ENCODE data around the gene DPF3. TPM values are rescaled to one million over a fixed set of nuclear protein-coding genes. Genes with fewer than 3 reads are reported as not detected.

The DPF3 gene
- total RNA-seq, 6 experiments from 2014 or later: 4.1 to 6.6 (median 5.4) TPM

DNA sequence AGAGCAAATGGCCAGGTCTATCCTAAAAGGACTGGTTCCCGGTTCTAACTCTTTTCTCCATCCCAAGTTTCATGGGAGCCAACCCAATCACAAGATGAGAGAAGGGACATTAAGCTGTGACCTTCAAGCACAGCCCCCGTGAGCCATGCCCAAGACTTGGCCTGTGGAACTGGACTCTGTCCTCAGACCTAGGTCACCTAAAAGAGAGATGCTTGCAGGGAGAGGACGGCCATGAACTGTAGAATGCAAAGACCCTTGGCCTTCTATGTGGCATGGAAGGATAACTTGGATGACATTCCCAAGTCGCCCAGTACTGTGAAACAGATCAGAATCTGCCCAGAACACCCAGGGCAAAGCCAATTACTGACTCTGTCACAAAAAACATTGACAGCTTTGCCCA is 263.5 kb downstream of the DPF3 start:
- TF ChIP-seq, protein P1, sequence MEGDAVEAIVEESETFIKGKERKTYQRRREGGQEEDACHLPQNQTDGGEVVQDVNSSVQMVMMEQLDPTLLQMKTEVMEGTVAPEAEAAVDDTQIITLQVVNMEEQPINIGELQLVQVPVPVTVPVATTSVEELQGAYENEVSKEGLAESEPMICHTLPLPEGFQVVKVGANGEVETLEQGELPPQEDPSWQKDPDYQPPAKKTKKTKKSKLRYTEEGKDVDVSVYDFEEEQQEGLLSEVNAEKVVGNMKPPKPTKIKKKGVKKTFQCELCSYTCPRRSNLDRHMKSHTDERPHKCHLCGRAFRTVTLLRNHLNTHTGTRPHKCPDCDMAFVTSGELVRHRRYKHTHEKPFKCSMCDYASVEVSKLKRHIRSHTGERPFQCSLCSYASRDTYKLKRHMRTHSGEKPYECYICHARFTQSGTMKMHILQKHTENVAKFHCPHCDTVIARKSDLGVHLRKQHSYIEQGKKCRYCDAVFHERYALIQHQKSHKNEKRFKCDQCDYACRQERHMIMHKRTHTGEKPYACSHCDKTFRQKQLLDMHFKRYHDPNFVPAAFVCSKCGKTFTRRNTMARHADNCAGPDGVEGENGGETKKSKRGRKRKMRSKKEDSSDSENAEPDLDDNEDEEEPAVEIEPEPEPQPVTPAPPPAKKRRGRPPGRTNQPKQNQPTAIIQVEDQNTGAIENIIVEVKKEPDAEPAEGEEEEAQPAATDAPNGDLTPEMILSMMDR (IDR thresholded peaks at IDR 0.05): no peak
- Mint-ChIP-seq H3K27ac (no peak overlapping the region), H3K4me3 (no peak overlapping the region), H3K4me1 (ENCODE audit: low read depth) (peaks cover 39% of the 10 kb centered on the region), H3K27me3 (ENCODE audit: insufficient read depth) (peaks cover 3% of the 10 kb centered on the region), H3K9me3 (peaks cover 16% of the 10 kb centered on the region), H3K36me3 (ENCODE audit: low read depth) (peaks cover 27% of the 10 kb centered on the region)
- no peak for DNase-seq

- TF ChIP-seq, protein P1 (IDR thresholded peaks at IDR 0.05): no peak
- Mint-ChIP-seq H3K4me1 (ENCODE audit: low read depth) (peaks cover 31% of the 10 kb centered on the region), H3K27ac (no peak overlapping the region), H3K9me3 (peaks cover 19% of the 10 kb centered on the region), H3K27me3 (ENCODE audit: insufficient read depth) (peaks cover 3% of the 10 kb centered on the region), H3K36me3 (ENCODE audit: low read depth) (peaks cover 27% of the 10 kb centered on the region), H3K4me3 (no peak overlapping the region)
- no peak for DNase-seq
Observed at GRCh38 chr14:72629534-72629933, 264.4 kb downstream of the DPF3 start.

DNA sequence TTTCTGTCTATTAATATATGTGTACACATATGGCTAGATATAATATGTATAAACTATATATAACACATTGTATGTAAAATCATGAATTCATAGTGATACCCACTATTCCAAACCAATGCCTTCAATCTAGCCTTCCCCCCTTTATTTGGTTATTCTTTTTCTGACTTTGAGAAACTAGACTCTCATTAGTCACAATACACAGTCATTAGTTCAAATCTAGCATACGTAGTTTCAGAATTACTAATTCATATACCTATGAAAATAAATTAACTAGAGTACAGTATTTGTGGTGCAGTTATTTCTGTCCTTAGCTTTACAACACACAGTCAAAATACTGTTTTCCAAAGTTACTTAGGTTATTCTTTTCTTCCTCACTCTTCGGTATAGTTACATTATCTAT is 268.2 kb downstream of the DPF3 start:
- no peaks in the 10 kb centered on the region; the same call in none of the 2 replicates for H3K27me3 Mint-ChIP-seq (ENCODE audit: insufficient read depth)

GRCh38 chr14:72621387-72622065 is 272.4 kb downstream of the DPF3 start:
- Mint-ChIP-seq H3K36me3 (ENCODE audit: low read depth) (peaks cover 8% of the 10 kb centered on the region), H3K27ac (no peak overlapping the region), H3K4me1 (ENCODE audit: low read depth) (peaks cover 35% of the 10 kb centered on the region), H3K9me3 (peaks cover 5% of the 10 kb centered on the region), H3K4me3 (no peak overlapping the region), H3K27me3 (ENCODE audit: insufficient read depth) (no peaks in the 10 kb centered on the region)
- TF ChIP-seq, protein P1 (IDR thresholded peaks at IDR 0.05): no peak
- DNase-seq: no peak

More for the DNA sequence above, 268.2 kb downstream of the DPF3 start:
- DNase-seq: no peak
- peaks cover 28% of the 10 kb centered on the region for H3K36me3 Mint-ChIP-seq (ENCODE audit: low read depth)
- H3K4me3 Mint-ChIP-seq: no peak overlapping the region
- TF ChIP-seq, protein P1 (IDR thresholded peaks at IDR 0.05): no peak
- 0 out of 2 replicates have a peak, but pooled peaks cover 5% of the 10 kb centered on the region for H3K4me1 Mint-ChIP-seq (ENCODE audit: low read depth)
- peaks cover 19% of the 10 kb centered on the region for H3K9me3 Mint-ChIP-seq
- H3K27ac Mint-ChIP-seq: no peak overlapping the region

GRCh38 chr14:72619881-72620280 is 274.0 kb downstream of the DPF3 start:
- no peak overlapping the region for H3K4me3 Mint-ChIP-seq
- no peaks in the 10 kb centered on the region for H3K27me3 Mint-ChIP-seq (ENCODE audit: insufficient read depth)
- peaks cover 3% of the 10 kb centered on the region; the same call in 1 of the 2 replicates for H3K9me3 Mint-ChIP-seq
- peaks cover 50% of the 10 kb centered on the region for H3K4me1 Mint-ChIP-seq (ENCODE audit: low read depth)
- TF ChIP-seq, protein P1 (IDR thresholded peaks at IDR 0.05): no peak
- H3K36me3 Mint-ChIP-seq (ENCODE audit: low read depth): peaks cover 6% of the 10 kb centered on the region
- H3K27ac Mint-ChIP-seq: no peak overlapping the region
- no peak for DNase-seq
